Effector memory CD8-positive, alpha-beta T cell (primary cell): ENCODE data around the gene PTGS1.

Source experiments
- ATAC-seq: fragments of 150-1000 bp; cut with Tn5 transposase; replicated peaks from 2 replicates; pipeline ENCODE4 v1.10.0; 2021; ENCODE audit warnings: mild to moderate bottlenecking, moderate library complexity
- DNase-seq, 3 experiments: peaks; one replicate each; pipeline ENCODE4 v3.0.0; 2021
- H3K27ac Mint-ChIP-seq, 2 donors: one replicate each; pipeline ENCODE4 v1.8.0; 2022; ENCODE audit warnings: mild to moderate bottlenecking in 2 of 2, mixed read lengths in 2 of 2, moderate library complexity in 2 of 2
- H3K27me3 Mint-ChIP-seq, 2 donors: one replicate each; pipeline ENCODE4 v1.8.0; 2022; ENCODE audit warnings: mixed read lengths in 2 of 2
- H3K36me3 Mint-ChIP-seq: one replicate; pipeline ENCODE4 v1.8.0; 2022; ENCODE audit warnings: mild to moderate bottlenecking, moderate library complexity, mixed read lengths; ENCODE audit not compliant: insufficient read depth
- H3K4me1 Mint-ChIP-seq, 2 donors: one replicate each; pipeline ENCODE4 v1.8.0; 2022; ENCODE audit warnings: low read depth in 2 of 2, mixed read lengths in 2 of 2
- H3K4me3 Mint-ChIP-seq, 2 donors: one replicate each; pipeline ENCODE4 v1.8.0; 2022; ENCODE audit warnings: mild to moderate bottlenecking in 2 of 2, mixed read lengths in 2 of 2, moderate library complexity in 2 of 2
- H3K9me3 Mint-ChIP-seq, 2 donors: one replicate each; pipeline ENCODE4 v1.8.0; 2022; ENCODE audit warnings: mixed read lengths in 2 of 2

PTGS1 gene

DNA sequence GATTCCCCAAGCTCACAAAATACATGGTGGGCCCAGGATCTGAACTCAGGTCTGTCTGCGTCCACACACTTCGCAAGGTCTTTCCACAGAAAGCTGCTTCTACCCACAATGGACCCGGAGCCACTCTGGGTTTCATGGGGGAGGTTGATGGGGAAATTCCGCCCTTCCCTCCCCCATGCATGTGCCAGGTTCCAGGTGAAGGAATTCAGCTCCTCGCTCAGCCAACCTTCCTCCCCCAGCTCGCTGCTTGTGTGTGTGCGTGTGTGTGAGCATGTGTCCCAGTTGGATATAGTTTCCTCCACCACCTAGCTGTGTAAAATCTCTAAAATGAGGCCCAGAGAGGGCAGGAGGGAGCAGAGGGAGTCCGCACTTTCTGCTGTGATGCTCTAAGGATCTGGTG, 1.0 kb downstream of the PTGS1 start:
- no peak overlapping the region for H3K4me3 Mint-ChIP-seq
- no peak for ATAC-seq
- no peaks in the 10 kb centered on the region for H3K9me3 Mint-ChIP-seq
- peaks cover 9 to 11% of the 10 kb centered on the region in 2 donors for H3K4me1 Mint-ChIP-seq
- no peak for DNase-seq
- no peak overlapping the region for H3K27ac Mint-ChIP-seq
- peaks cover 25 to 66% of the 10 kb centered on the region in 2 donors for H3K27me3 Mint-ChIP-seq
- H3K36me3 Mint-ChIP-seq = no peaks in the 10 kb centered on the region

DNA sequence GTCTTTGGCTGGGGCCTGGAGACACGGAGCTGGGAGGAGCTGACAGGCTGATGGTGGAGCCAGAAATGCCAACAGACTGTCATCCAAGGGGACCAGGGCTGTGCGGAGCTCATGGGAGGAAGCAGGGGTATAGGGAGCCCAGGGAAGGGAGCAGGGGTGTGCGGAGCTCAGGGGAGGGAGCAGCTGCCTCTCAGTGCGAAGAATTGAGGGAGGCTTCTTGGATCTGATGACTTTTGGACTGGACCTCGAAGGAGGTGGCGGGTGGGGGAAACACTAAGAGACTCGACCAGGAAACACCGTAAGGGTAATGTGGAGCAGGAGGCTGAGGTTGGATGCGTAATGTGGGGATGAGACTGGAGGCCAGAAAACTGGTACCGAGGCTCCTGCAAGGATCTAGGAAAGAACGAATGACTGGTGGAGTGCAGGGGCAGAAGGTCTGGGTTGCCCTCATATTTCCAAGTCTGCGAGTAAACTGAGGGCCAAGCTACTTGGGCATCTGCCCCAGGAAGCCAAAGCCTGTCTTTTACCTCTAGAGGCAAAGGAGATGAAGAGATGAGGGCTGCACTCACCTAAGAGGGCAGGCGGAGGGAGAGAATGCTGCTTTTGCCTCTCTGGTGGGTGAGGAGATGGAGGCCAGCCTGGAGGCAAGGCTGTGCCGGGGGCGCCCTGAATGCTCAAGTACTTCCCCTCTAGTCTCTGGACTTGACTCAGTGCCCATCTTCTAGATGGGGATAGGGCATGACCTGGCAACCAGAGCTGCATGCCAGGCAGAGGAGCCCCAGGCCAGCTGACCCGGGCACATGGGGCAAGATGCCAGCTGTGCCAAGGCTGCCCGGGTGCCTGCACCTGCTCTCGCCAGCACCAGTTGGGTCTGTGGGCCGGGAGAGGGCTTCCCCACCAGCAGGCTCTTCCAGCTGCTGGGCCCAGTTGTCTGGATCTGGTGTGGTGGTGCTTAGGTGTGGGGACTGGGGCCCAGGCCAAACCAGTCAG, 2.3 kb downstream of the PTGS1 start:
- H3K9me3 Mint-ChIP-seq = no peaks in the 10 kb centered on the region
- no peak overlapping the region for H3K4me3 Mint-ChIP-seq
- no peak overlapping the region for H3K27ac Mint-ChIP-seq
- no peaks in the 10 kb centered on the region for H3K36me3 Mint-ChIP-seq
- ATAC-seq (no peak), DNase-seq (no peak)
- peaks cover 9 to 11% of the 10 kb centered on the region in 2 donors for H3K4me1 Mint-ChIP-seq
- peaks cover 30 to 74% of the 10 kb centered on the region in 2 donors for H3K27me3 Mint-ChIP-seq

DNA sequence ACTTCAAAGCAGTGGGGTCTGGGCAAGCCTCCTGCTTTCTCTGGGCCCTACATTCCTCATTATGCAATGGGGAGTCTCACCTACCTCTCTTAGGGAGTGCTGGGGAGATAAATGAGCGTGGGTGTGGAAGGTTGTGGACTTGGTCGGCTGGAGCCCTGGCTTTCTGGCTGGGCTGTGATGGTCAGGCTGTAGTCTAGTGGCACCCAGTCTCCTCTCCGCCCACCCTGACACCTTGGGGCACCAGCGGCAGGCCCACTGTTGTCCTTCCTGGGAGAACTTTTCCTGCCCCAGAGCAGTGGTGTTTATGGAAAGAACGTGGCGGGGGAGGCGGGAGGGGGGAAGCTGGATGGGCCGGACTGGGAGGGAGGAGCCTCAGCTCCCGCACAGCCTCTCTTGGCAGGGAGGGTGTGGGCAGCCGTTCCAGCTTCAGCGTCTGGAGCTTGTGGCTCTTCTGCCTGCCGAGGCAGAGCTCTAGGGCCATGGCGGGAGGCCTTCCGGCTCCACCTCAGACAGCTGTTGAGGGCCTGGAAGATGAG, 4.1 kb downstream of the PTGS1 start:
- H3K27me3 Mint-ChIP-seq = peaks cover 38 to 79% of the 10 kb centered on the region in 2 donors
- DNase-seq (no peak), ATAC-seq (no peak)
- H3K4me1 Mint-ChIP-seq = peaks cover 9 to 11% of the 10 kb centered on the region in 2 donors
- H3K27ac Mint-ChIP-seq = no peak overlapping the region
- H3K4me3 Mint-ChIP-seq = no peak overlapping the region
- peaks cover 0 to 5% of the 10 kb centered on the region in 2 donors for H3K9me3 Mint-ChIP-seq
- no peaks in the 10 kb centered on the region for H3K36me3 Mint-ChIP-seq

DNA sequence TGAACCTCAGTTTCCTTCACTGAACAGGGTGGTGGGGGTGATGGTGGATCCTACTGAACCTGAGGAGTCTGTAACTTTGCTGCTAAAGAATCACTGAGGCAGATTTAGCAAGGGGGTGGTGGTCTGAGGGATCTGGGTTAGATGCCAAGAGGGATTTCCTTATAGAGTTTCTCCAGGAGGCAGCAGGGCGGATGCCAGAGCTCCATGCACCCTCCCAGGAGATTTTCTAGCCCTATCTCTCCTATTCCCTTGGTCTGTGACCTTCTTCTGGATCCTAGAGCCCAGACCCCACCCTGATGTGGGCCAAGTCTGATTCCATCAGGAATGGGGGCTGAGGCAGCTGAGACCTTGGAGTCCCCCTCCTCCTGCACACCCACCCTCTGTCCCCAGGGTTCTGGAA, 6.0 kb downstream of the PTGS1 start:
- peaks cover 38 to 60% of the 10 kb centered on the region in 2 donors for H3K27me3 Mint-ChIP-seq
- no peak overlapping the region for H3K4me3 Mint-ChIP-seq
- no peaks in the 10 kb centered on the region for H3K36me3 Mint-ChIP-seq
- H3K9me3 Mint-ChIP-seq = peaks cover 0 to 5% of the 10 kb centered on the region in 2 donors
- no peaks in the 10 kb centered on the region for H3K4me1 Mint-ChIP-seq
- ATAC-seq (no peak), DNase-seq (no peak)
- no peak overlapping the region for H3K27ac Mint-ChIP-seq

DNA sequence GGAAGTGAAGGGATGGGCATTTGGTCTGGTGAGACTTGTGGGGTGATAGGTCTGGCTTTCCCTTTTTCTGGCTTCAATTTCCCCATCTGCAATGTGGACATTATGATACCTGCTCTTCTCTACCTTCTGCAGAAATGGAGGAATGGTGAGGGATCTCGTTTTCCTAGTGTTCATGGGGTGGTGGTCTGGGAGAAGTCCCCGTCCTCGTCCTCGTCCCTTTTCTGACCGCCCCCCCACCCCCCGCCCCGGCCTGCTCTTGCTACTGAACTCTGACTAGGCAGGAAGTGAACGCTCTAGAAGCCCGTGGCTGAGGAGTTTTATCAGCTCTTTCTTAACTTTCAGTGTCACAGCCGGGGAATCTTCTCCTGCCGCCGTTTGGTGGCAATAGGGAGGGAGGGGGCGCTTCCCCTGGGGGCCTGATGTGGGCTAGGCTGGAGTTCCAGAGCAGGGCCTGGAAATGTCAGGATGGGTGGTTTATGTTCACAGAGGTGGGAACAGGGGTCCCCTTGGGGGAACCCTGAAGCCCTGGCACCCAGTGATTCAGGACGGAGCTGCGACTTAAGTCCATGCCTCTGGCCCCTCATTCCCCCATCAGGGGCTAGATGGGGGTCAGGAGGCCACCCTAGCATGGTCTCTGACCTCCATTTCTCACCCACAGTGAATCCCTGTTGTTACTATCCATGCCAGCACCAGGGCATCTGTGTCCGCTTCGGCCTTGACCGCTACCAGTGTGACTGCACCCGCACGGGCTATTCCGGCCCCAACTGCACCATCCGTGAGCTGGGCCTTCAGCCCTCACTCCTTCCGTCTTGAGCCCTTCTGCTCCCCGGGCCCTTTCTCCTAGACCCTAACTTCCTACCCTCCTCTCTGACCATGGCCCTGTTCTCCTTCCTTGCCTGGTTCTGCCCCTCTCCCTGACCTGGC, 6.7 kb downstream of the PTGS1 start:
- Mint-ChIP-seq H3K36me3 (no peaks in the 10 kb centered on the region), H3K9me3 (peaks cover 0 to 5% of the 10 kb centered on the region in 2 donors), H3K27ac (no peak overlapping the region), H3K4me3 (no peak overlapping the region), H3K4me1 (no peaks in the 10 kb centered on the region), H3K27me3 (peaks cover 31 to 55% of the 10 kb centered on the region in 2 donors)
- DNase-seq = no peak
- no peak for ATAC-seq

DNA sequence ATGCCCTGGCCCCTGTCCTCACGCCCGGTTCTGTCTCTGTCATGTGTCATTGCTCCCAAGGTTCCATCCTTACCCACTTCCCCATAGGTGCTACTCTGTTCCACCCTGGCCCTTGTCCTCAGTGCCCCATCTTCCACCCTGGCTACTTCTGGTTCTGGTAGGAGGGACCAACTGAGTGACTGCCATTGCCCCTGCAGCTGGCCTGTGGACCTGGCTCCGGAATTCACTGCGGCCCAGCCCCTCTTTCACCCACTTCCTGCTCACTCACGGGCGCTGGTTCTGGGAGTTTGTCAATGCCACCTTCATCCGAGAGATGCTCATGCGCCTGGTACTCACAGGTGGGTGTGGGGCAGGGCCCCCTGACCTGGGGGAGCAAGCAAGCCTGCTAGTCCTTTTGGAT, 7.4 kb downstream of the PTGS1 start:
- Mint-ChIP-seq H3K27ac (no peak overlapping the region), H3K36me3 (no peaks in the 10 kb centered on the region), H3K27me3 (peaks cover 30 to 55% of the 10 kb centered on the region in 2 donors), H3K4me3 (no peak overlapping the region), H3K9me3 (peaks cover 0 to 5% of the 10 kb centered on the region in 2 donors), H3K4me1 (no peaks in the 10 kb centered on the region)
- ATAC-seq = no peak
- no peak for DNase-seq

DNA sequence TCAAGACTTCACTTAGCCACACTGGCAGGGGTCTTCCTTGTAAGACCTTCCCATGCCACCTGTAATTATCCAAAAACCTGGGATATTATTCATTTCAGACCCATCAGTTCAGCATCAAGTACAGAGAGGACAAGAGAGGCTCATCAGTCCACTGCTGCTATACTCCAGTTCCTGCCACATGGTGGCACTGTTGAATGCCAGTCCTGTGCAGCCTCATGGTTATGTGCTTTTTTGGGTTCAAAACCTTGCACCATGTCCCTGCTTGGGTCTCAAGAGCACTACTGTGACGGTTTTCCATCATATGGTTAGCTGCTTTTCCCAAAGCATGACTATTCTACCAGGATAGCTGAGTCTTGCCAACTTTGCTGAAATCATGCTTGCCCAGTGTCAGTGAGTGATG, 8.5 kb downstream of the PTGS1 start:
- ATAC-seq (no peak), DNase-seq (no peak)
- Mint-ChIP-seq H3K27ac (no peak overlapping the region), H3K4me3 (no peak overlapping the region), H3K9me3 (peaks cover 0 to 5% of the 10 kb centered on the region in 2 donors), H3K36me3 (no peaks in the 10 kb centered on the region), H3K27me3 (peaks cover 30 to 43% of the 10 kb centered on the region in 2 donors), H3K4me1 (no peaks in the 10 kb centered on the region)

DNA sequence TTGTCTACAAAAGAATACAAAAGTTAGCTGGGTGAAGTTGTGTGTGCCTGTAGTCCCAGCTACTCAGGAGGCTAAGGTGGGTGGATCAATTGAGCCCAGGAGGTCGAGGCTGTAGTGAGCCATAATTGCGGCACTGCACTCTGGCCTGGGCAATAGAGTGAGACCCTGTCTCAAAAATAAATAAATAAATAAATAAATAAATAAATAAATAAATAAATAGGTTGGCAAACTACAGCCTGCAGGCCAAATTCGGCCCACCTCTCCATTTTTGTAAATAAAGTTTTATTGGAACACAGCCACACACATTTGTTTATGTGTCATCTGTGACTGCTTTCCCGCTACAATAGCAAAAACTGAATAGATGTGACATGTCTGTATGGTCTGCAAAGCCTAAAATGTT, 9.5 kb downstream of the PTGS1 start:
- no peak for ATAC-seq
- no peak for DNase-seq
- Mint-ChIP-seq H3K36me3 (no peaks in the 10 kb centered on the region), H3K4me1 (no peaks in the 10 kb centered on the region), H3K27ac (no peak overlapping the region), H3K4me3 (no peak overlapping the region), H3K27me3 (peaks cover 28 to 34% of the 10 kb centered on the region in 2 donors), H3K9me3 (peaks cover 0 to 5% of the 10 kb centered on the region in 2 donors)

DNA sequence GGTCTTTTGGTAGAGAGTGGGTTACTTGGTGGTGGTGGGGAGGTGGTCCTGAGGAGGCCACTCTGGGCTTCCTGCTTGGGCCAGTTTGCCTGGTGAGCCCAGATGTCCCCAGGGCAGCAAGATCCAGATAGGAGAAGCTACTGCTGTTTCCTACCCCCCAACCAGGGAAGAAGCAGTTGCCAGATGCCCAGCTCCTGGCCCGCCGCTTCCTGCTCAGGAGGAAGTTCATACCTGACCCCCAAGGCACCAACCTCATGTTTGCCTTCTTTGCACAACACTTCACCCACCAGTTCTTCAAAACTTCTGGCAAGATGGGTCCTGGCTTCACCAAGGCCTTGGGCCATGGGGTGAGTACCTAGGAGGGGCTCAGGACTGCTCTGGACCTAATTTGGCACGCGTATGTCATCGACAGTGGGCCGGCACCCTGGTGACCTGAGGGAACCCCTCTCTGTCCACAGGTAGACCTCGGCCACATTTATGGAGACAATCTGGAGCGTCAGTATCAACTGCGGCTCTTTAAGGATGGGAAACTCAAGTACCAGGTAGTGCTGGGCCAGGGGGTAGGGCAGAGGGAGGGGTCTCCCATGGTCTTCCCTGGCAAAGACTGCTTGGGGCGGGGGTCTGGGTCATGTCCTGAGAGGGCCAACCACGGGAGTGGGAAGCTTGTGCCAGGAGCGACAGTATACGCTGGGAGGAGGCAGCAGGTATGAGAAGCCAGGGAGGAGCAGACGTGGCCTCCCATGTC, 10.6 kb downstream of the PTGS1 start:
- Mint-ChIP-seq H3K36me3 (no peaks in the 10 kb centered on the region), H3K27me3 (peaks cover 20 to 26% of the 10 kb centered on the region in 2 donors), H3K4me3 (no peak overlapping the region), H3K4me1 (no peaks in the 10 kb centered on the region), H3K9me3 (peaks cover 0 to 5% of the 10 kb centered on the region in 2 donors), H3K27ac (no peak overlapping the region)
- DNase-seq = no peak
- no peak for ATAC-seq

DNA sequence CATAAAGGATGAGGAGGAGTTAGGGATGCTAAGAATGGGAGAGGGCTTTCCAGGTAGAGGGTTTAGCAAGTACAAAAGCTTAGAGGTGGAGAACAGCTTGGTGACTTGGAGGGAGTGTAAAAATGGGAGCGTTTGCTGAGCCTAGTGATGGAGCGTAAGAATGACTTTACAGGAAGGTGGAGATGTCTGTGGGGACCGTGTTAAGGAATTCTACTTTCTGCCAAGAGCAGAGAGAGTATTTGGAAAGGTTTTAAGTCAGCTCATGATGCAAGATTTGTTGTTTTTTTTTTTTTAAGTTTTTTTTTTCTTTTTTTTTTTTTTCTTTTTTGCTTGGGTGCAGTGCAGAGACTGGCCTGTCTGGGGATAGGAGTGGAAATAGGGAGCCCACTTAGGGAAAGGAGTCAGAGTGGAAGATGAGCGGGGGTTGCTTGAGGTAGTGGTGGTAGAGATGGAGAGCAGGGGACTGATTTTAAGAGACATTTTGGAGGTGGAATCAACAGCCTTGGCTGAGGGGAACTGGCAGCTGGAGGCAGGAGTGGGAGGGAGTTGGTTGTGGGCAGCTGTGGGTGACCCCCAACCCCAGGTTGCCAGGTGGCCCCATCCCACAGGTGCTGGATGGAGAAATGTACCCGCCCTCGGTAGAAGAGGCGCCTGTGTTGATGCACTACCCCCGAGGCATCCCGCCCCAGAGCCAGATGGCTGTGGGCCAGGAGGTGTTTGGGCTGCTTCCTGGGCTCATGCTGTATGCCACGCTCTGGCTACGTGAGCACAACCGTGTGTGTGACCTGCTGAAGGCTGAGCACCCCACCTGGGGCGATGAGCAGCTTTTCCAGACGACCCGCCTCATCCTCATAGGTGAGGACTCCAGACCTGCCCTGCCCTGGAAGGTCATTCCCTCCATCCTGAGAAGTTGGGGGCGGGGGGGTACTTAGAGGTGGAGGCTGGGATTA, 12.4 kb downstream of the PTGS1 start:
- Mint-ChIP-seq H3K4me1 (no peaks in the 10 kb centered on the region), H3K4me3 (no peak overlapping the region), H3K27ac (no peak overlapping the region), H3K9me3 (peaks cover 0 to 5% of the 10 kb centered on the region in 2 donors), H3K27me3 (peaks cover 15 to 28% of the 10 kb centered on the region in 2 donors), H3K36me3 (no peaks in the 10 kb centered on the region)
- no peak for DNase-seq
- ATAC-seq = no peak

DNA sequence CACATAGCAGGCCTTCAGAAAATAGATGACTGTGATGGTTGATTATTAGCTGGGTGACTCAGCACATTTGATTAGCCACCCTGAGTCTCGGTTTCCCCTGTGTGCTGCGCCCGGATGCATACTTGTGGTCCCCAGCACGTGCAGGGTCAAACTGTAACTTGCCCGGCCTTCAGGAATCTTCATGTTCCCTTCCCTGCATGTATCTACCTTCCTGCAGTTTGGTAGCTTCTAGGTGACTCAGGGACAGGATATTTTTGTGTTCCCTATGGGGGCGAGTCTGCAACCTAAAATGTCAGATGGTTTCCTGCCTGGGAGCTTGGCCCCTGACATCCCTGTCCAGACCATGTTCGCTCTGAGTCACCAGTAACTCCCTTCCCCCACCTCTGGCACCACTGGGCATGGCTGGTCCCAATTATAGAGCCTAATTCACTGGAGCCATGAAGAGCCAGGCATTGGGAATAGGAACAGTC, 13.2 kb downstream of the PTGS1 start:
- ATAC-seq = no peak
- Mint-ChIP-seq H3K9me3 (peaks cover 0 to 2% of the 10 kb centered on the region in 2 donors), H3K27ac (no peak overlapping the region), H3K4me1 (no peaks in the 10 kb centered on the region), H3K4me3 (no peak overlapping the region), H3K27me3 (peaks cover 6 to 26% of the 10 kb centered on the region in 2 donors), H3K36me3 (no peaks in the 10 kb centered on the region)
- DNase-seq = no peak
